DMS153 treated with DMSO at 0.1 percent for 48 hours (cell line): Measurements from ENCODE around the gene ATG9B.

Source experiments
- DNase-seq: peaks from one replicate; lab custom pipeline; 2025; ENCODE audit not compliant: unreplicated experiment; lab: John Stamatoyannopoulos, UW

The ATG9B gene

DNA sequence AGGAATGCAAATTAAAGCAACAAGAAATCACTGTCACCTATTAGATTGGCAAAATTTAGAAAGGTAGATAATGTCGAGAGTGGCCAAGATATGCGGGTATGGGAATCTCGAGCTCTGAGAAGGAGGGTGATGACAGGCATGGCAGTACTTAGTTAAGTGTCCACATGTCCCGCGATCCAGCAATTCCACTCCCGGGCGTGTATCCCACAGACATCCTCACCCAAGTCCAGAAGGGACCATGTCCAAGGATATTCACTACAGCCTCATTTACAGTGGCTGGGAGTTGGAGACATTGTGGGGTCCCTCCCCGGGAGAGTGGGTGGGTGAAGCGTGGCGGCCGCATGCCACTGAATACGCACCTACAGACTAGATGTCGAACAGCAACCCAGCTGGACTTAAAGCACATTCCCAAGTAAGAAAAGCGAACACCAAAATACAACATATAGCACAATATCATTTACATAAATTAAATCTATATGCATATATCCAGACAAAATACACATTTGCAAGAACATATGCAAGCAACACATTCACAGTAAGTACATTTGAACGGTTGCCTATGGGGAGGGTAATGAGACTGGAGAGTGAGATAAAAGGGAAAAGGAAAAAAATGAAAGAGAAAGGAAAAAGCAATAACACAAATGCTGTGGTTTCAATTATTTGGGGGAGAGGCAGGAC, 56.1 kb downstream of the ATG9B start:
- DNase-seq, result no peak

- DNase-seq, result no peak
Observed at GRCh38 chr7:150967349-150967748, 56.9 kb downstream of the ATG9B start.

- no peak for DNase-seq
Observed at GRCh38 chr7:150966002-150966401, 58.3 kb downstream of the ATG9B start.

DNA sequence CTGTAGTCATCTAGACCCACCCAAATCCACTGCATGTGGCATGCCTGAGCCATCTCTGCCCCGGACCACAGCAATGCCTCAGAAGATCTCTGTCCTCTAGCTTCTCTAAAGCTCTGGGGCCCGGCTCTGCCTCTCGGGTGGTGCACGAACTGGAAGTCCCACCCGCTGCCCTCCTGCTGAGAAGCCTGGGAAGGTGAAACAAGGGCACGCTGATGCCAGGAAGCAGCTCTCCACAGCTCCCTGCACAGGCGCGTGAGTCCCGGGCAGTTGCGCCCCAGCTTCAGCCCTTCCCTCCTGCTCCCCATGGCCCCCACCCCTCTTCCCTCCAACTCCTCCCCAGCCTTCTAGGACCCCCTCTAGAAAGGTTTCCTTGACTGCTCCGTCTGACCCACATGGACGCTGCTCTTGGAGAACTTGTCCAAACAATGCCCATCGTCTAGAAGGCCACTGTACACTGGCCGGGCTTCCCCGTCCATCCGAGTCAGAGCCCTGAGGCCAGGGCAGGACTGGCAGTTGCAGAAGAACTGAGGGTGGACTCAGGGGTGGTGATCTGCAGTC, 58.9 kb downstream of the ATG9B start:
- no peak for DNase-seq
